HTERT RPE-1 (cell line): Measurements from ENCODE around the gene WFDC6.

Experiments used
- in situ Hi-C: fragments of 300-500 bp; cut with MboI; formaldehyde crosslinking; loops from 4 replicates; pipeline ENCODE4 v1.14.3; 2020; ENCODE audit warnings: low sequenced_read_pairs

The WFDC6 gene

GRCh38 chr20:45518282-45518681 lies 21.0 kb downstream of the WFDC6 start:
- in situ Hi-C loops: no loop called here

- in situ Hi-C loops: no loop called here
Observed at GRCh38 chr20:45515147-45515913, 24.0 kb downstream of the WFDC6 start, which contains the start of gene SPINT3. TSS of gene SPINT3 (minus strand) at chr20:45515622. CDS start at chr20:45515608, 14 bp downstream.

- in situ Hi-C loops: no loop called here
Observed at GRCh38 chr20:45510242-45510862, 28.9 kb downstream of the WFDC6 start.

DNA sequence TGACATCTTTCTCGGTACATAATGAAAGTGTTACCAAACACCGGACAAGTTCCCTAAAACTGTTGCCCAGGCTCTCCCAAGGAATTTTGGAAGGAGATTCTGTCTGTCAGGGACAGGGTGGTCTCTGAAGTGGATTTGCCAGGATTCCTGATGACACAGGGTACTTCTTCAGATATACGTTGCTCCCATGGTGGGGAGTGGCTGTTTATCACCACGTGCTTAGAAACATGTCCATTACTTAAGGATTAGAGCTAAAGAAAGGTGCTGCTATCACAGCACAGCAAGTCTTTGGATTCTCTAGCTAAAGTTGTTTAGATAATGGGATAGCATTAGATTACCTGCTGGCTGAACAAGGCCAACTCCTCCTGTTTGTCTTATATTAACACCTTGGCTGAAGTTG lies 30.2 kb downstream of the WFDC6 start:
- in situ Hi-C loops: no loop called here

- in situ Hi-C loops: no loop called here
Observed at GRCh38 chr20:45508068-45508886, 31.0 kb downstream of the WFDC6 start.

DNA sequence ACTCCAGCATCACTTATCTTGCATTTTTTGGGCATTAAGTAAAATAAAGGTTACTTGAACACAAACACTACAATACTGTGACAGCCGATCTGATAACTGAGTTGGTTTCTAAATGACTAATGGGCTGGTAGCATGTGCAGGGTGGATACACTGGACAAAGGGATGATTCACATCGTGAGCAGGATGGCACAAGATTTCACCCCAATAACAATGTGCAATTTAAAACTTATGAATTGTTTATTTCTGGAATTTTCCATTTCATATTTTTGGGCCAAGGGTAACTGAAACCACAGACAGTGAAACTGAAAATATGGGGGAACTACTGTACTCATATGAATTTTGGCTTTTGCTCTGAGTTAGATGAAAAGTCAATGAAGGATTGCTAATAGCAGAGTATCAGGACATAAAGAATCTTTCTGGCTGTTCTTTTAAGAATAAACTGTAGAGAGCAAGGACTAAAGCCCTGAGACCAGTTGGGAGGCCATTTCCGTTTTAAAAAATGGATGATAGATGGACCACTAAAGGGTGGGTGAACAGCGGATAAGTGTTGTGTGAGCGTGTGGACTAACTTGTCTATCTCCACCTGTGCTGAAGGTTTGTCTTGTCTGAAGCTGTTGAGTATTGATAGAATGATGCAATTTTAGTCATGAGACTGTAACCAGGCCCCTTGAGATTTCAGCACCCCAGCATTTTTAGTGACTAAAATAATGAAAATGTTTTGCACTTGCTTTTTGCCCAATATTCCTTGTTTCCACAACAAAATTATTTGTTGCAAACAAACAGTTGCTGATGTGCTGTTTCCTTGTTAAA lies 32.1 kb downstream of the WFDC6 start:
- in situ Hi-C loops: no loop called here

GRCh38 chr20:45506398-45506797 lies 32.9 kb downstream of the WFDC6 start:
- in situ Hi-C loops: no loop called here

- in situ Hi-C loops: no loop called here
Observed at GRCh38 chr20:45503403-45503802, 35.9 kb downstream of the WFDC6 start.

DNA sequence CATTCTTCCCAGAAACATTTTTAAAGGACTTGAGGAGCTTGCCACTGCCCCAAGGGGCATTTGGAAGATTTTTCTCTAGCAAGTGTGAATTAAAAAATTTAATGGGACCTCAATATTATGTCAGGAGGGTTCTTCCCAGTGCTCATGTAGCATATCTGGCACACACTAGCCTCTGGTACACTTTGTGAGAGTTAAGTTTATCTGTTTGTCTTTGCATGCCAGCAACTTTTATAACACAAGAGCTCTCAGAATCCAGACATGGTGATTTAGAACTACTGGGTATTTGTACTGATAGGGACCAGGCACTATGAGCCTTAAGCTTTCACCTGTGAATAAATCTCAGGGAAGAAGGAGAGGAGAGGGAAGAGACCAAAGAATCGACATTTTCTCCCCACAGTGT lies 36.7 kb downstream of the WFDC6 start:
- in situ Hi-C loops: no loop called here

- in situ Hi-C loops: no loop called here
Observed at GRCh38 chr20:45501600-45501999, 37.7 kb downstream of the WFDC6 start.

DNA sequence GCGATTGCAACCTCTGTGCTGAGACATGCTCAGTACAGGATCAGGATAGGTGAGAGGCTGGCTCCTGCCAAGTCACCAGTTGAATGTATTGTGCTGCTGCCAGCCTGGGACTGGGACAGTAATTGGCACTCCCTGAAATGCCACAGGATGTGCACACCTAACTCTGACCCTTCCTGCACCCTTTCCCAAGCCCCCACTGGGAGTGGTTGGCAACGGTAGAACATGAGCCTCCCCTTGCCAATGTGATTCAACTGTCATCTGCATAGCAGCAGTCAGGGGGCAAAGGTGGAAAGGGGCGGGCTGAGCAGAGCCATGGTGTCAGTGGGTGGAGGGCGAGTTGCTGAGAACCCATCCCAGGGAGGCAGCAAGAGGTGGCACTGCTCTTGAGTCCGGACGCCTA lies 39.3 kb downstream of the WFDC6 start:
- in situ Hi-C loops: no loop called here

GRCh38 chr20:45497971-45498494 lies 41.2 kb downstream of the WFDC6 start:
- in situ Hi-C loops: no loop called here

- in situ Hi-C loops: no loop called here
Observed at GRCh38 chr20:45496166-45496565, 43.1 kb downstream of the WFDC6 start.

DNA sequence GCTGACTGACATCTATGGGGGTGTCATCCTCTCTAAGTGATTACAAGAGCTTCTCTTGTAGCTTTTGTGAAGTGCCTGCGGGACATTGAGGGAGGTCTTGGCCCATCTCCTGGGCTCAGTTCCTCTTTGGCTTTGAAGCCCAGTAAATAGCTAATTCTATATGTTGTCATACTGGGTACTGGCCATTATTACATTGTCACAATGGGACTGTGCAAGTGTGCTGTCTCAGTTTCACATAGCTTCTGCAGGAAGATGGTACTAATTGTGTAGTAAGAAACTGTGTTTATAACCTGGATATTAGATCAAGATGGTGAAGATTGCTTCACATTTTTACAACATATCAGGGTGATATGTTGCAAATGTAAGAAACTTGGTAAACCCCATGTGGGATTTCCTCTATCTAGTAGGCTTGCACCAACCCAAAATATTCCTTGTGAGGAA lies 43.8 kb downstream of the WFDC6 start:
- in situ Hi-C loops: no loop called here

GRCh38 chr20:45489083-45489531 lies 50.2 kb downstream of the WFDC6 start:
- in situ Hi-C loops: no loop called here

DNA sequence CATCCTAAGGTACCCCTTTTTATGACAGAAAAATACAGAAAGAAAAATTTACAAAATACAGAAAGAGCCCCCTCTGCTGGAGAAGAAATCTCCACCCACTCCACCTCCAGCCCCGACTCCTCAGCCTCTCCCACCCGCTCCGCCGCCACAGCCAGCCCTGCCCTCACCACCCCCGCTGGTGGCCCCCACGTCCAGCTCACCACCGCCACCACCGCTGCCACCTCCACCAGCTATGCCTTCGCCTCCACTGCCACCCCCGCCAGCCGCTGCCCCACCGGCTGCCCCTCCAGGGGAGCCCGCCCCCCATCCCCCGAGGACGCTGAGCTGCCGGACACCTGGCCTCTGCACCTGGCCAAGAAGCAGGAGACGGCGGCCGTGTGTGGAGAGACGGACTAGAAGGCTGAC lies 52.0 kb downstream of the WFDC6 start:
- in situ Hi-C loops: no loop called here

GRCh38 chr20:45485388-45485787 lies 53.9 kb downstream of the WFDC6 start:
- in situ Hi-C loops: no loop called here

- in situ Hi-C loops: no loop called here
Observed at GRCh38 chr20:45484676-45485075, 54.6 kb downstream of the WFDC6 start.
